Fibroblast of the aortic adventitia (primary cell): ENCODE data around the gene PLEKHM3. TPM values are rescaled to one million over a fixed set of nuclear protein-coding genes. Genes with fewer than 3 reads are reported as not detected.

Experiments used
- DNase-seq: peaks from one replicate; pipeline ENCODE4 v3.0.0-alpha.2; 2010; ENCODE audit warnings: low read depth
- H3K4me3 ChIP-seq: 2 replicates; pipeline ENCODE4 v1.5.1; 2011; ENCODE audit warnings: low read depth, mild to moderate bottlenecking, control low read depth, low read length, moderate library complexity
- total RNA-seq: library from RNA; depleted of rRNA; stranded (reverse); fragments of >200 nt; gene quantifications from 2 replicates; pipeline ENCODE4 v1.2.3, GENCODE V29; 2012; ENCODE audit warnings: low replicate concordance
- TF ChIP-seq, protein P1 (sequence below): IDR thresholded peaks from 2 replicates; pipeline ENCODE4 v1.5.1; 2011; ENCODE audit warnings: mild to moderate bottlenecking, low read length, control low read depth, inconsistent platforms; ENCODE audit not compliant: insufficient read depth

The PLEKHM3 gene
- total RNA-seq, 1 donor: 15.1 TPM

DNA sequence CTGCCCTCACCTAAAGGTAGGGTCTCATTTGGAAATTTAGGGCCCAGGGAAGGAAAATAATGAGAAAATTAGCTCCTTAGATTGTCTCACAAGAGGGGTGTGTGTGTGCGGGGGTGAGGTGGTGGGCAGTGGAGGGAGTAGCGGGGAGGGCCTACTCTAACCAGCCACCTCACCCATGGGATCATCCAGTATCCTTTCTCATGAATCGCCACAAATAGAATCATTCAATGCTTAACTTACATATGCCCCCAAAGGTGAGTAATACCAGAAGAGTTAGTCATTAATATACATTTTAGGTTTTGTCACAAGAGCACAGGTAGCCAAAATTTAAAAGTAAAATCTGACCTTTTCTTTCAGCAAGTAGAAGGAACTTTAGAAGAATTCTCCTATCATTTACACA lies 122.1 kb downstream of the PLEKHM3 start:
- TF ChIP-seq, protein P1, sequence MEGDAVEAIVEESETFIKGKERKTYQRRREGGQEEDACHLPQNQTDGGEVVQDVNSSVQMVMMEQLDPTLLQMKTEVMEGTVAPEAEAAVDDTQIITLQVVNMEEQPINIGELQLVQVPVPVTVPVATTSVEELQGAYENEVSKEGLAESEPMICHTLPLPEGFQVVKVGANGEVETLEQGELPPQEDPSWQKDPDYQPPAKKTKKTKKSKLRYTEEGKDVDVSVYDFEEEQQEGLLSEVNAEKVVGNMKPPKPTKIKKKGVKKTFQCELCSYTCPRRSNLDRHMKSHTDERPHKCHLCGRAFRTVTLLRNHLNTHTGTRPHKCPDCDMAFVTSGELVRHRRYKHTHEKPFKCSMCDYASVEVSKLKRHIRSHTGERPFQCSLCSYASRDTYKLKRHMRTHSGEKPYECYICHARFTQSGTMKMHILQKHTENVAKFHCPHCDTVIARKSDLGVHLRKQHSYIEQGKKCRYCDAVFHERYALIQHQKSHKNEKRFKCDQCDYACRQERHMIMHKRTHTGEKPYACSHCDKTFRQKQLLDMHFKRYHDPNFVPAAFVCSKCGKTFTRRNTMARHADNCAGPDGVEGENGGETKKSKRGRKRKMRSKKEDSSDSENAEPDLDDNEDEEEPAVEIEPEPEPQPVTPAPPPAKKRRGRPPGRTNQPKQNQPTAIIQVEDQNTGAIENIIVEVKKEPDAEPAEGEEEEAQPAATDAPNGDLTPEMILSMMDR: no peak
- DNase-seq: no peak

DNA sequence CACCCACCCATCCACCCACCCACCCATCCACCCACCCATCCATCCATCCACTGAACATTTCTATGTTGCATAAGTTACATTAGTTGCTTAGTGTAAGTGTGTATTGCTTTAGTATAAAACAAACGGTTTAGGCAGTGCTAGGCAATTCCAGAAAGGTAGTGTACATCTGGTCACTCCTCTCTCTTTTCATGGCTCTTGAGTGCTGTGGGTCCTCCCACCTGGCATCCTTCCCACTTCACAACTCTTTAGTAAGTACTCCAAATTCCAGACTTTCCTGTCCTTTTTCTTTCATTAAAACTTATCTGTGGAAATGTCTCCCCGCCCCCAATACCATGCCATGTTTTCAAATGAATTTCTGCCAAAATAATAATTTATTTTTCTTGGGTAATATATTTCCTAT lies 122.5 kb downstream of the PLEKHM3 start:
- no peak overlapping the region for H3K4me3 ChIP-seq
- peak; percentile 15 for DNase-seq
- TF ChIP-seq, protein P1: no peak

More for the DNA sequence above, 122.1 kb downstream of the PLEKHM3 start:
- H3K4me3 ChIP-seq: no peak overlapping the region

- DNase-seq: no peak
- TF ChIP-seq, protein P1: no peak
- H3K4me3 ChIP-seq: no peak overlapping the region
These were observed 123.5 kb downstream of the PLEKHM3 start for GRCh38 chr2:207901829-207902228.

GRCh38 chr2:207901401-207901800 lies 123.9 kb downstream of the PLEKHM3 start:
- TF ChIP-seq, protein P1: no peak
- no peak for DNase-seq

DNA sequence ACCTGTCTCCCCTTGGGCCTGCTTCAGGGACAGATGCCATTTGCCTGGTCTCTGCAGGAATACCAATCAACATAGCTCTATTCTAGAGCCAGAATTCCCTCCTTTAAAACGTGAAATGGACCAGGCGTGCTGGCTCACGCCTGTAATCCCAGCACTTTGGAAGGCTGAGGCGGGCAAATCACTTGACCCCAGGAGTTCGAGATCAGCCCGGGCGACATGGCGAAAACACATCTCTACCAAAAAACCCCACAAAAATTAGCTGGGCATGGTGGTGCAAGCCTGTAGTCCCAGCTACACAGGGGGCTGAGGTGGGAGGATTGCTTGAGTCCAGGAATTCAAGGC lies 127.0 kb downstream of the PLEKHM3 start:
- DNase-seq: no peak
- no peak overlapping the region for H3K4me3 ChIP-seq
- TF ChIP-seq, protein P1: no peak

More at GRCh38 chr2:207901401-207901800, 123.9 kb downstream of the PLEKHM3 start:
- H3K4me3 ChIP-seq: no peak overlapping the region

- no peak for DNase-seq
- H3K4me3 ChIP-seq: no peak overlapping the region
- TF ChIP-seq, protein P1: no peak
These were observed 127.6 kb downstream of the PLEKHM3 start for GRCh38 chr2:207897541-207898353.
